ENCODE data around the gene ALDH18A1.
A peak's percentile ranks its signal among the peaks of the same experiment; 100 is the strongest.

Gene ALDH18A1

GRCh38 chr10:95574649-95575365 is 81.7 kb downstream of the ALDH18A1 start:
- DNase-seq = no peak

GRCh38 chr10:95573964-95574604 is 82.4 kb downstream of the ALDH18A1 start:
- no peak for DNase-seq

GRCh38 chr10:95573527-95573926 is 83.0 kb downstream of the ALDH18A1 start:
- DNase-seq = no peak

- DNase-seq = no peak
Measured at GRCh38 chr10:95572131-95572820, 84.2 kb downstream of the ALDH18A1 start.

GRCh38 chr10:95571390-95571789 is 85.1 kb downstream of the ALDH18A1 start:
- DNase-seq = no peak

- DNase-seq = no peak
Measured at GRCh38 chr10:95569368-95569767, 87.1 kb downstream of the ALDH18A1 start.

- no peak for DNase-seq
Measured at GRCh38 chr10:95567903-95568630, 88.4 kb downstream of the ALDH18A1 start.

GRCh38 chr10:95566136-95566535 is 90.4 kb downstream of the ALDH18A1 start:
- DNase-seq = no peak

- no peak for DNase-seq
Measured at GRCh38 chr10:95565336-95565735, 91.2 kb downstream of the ALDH18A1 start.

- no peak for DNase-seq
Measured at GRCh38 chr10:95564291-95564690, 92.2 kb downstream of the ALDH18A1 start.

GRCh38 chr10:95562341-95562965 is 94.1 kb downstream of the ALDH18A1 start:
- DNase-seq = no peak

- no peak for DNase-seq
Measured at GRCh38 chr10:95561864-95562177, 94.7 kb downstream of the ALDH18A1 start.

- peak; percentile 96 for DNase-seq
Measured at GRCh38 chr10:95561177-95561863, 95.2 kb downstream of the ALDH18A1 start, which contains the start of gene SORBS1. Gene SORBS1, minus strand, starts transcription at chr10:95561371. Its CDS starts 120,236 bp downstream, at chr10:95441135.

GRCh38 chr10:95560278-95561176 is 96.0 kb downstream of the ALDH18A1 start:
- DNase-seq = peak; percentile 70

GRCh38 chr10:95559896-95560277 is 96.6 kb downstream of the ALDH18A1 start:
- peak; percentile 49 for DNase-seq

GRCh38 chr10:95559471-95559870 is 97.0 kb downstream of the ALDH18A1 start:
- DNase-seq = no peak

GRCh38 chr10:95558593-95559320 is 97.8 kb downstream of the ALDH18A1 start:
- no peak for DNase-seq

GRCh38 chr10:95556994-95557767 is 99.3 kb downstream of the ALDH18A1 start:
- no peak for DNase-seq
